SK-N-MC (cell line): ENCODE results near the gene TRRAP.

Experiments used
- EZH2 ChIP-seq: fragments of 200-600 bp; sonication (generic); IDR thresholded peaks from one replicate; pipeline ENCODE4 v1.6.1; 2017; ENCODE audit warnings: antibody characterized with exemption
- FOXP2 ChIP-seq: optimal IDR thresholded peaks from 2 replicates; pipeline ENCODE3; 2011; ENCODE audit warnings: mild to moderate bottlenecking, moderate library complexity; ENCODE audit not compliant: insufficient read depth; ENCODE audit errors: extremely low read length, control extremely low read depth
- POLR2AphosphoS5 ChIP-seq: IDR thresholded peaks from 2 replicates; pipeline ENCODE4 v1.6.1; 2012; ENCODE audit warnings: mild to moderate bottlenecking, low read depth, low read length, borderline replicate concordance

DNA sequence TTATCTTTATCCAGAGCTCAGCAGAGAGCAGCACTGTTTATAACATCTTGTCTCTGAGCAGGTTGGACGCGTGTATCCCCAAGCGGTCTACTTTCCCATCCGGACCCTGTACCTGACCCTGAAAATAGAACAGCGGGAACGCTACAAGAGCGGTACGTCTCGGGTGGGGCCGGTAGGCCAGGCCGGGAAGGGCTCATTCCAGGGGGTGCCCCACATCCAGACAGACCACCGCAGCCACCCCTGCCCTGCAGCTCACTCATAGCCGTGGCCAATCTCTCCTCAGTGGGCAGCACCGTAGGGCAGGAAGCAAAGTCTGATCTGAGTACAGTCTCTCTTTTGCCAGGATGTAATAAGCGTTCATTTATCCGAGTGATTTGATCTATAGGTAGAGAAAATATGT is 113.7 kb downstream of the TRRAP start:
- TF ChIP-seq POLR2AphosphoS5 (no peak), EZH2 (no peak), FOXP2 (no peak)
